Cardiac muscle cell (in vitro differentiated cells and primary cell): ENCODE measurements around the gene GHITM. TPM values are rescaled to one million over a fixed set of nuclear protein-coding genes. Genes with fewer than 3 reads are reported as not detected.
"Not testable (repeated sequence)": the region's sequence is repeated elsewhere in the genome, so short reads cannot be mapped to it uniquely, and the experiment has no call there.

Experiments
- DNase-seq, 2 donors: peaks; one replicate each; pipeline versions ENCODE4 v3.0.0 to v3.0.0-alpha.2; 2010 to 2017; ENCODE audit warnings: low read depth in 1 of 2, low spot score in 1 of 2
- H3K27ac ChIP-seq: fragments of 200-600 bp; sonication (generic); 2 replicates; pipeline ENCODE4 v1.5.1; 2016
- H3K27me3 ChIP-seq: fragments of 200-600 bp; sonication (generic); 2 replicates; pipeline ENCODE4 v1.6.0; 2016; ENCODE audit warnings: control low read depth
- H3K36me3 ChIP-seq: fragments of 200-600 bp; sonication (generic); 2 replicates; pipeline ENCODE4 v1.5.1; 2016; ENCODE audit warnings: control low read depth
- H3K4me1 ChIP-seq: fragments of 200-600 bp; sonication (generic); 2 replicates; pipeline ENCODE4 v1.8.1; 2017; ENCODE audit warnings: low read depth, mild to moderate bottlenecking, mixed run types
- H3K4me3 ChIP-seq: fragments of 200-600 bp; sonication (generic); 2 replicates; pipeline ENCODE4 v1.5.1; 2016; ENCODE audit warnings: mild to moderate bottlenecking
- H3K9me3 ChIP-seq: fragments of 200-600 bp; sonication (generic); 2 replicates; pipeline ENCODE4 v1.5.1; 2017; ENCODE audit warnings: low read depth, mild to moderate bottlenecking, control low read depth
- polyA plus RNA-seq: library from polyadenylated mRNA; unstranded; fragments of >200 nt; fragmentation: Nextera tagmentation; extraction: Ambion mirVana; gene quantifications from 2 replicates; pipeline ENCODE4 v1.2.1, GENCODE V29; 2016
- total RNA-seq: library from RNA; depleted of rRNA; stranded (reverse); fragments of >200 nt; gene quantifications from 2 replicates; pipeline ENCODE4 v1.2.3, GENCODE V29; 2016
- TF ChIP-seq, protein P1 (sequence below): IDR thresholded peaks from 2 replicates; pipeline ENCODE4 v1.5.1; 2012; ENCODE audit warnings: low read depth, mild to moderate bottlenecking, low read length

The GHITM gene
- total and polyA plus RNA-seq, 2 experiments from 2014 or later = 213 to 409 TPM

DNA sequence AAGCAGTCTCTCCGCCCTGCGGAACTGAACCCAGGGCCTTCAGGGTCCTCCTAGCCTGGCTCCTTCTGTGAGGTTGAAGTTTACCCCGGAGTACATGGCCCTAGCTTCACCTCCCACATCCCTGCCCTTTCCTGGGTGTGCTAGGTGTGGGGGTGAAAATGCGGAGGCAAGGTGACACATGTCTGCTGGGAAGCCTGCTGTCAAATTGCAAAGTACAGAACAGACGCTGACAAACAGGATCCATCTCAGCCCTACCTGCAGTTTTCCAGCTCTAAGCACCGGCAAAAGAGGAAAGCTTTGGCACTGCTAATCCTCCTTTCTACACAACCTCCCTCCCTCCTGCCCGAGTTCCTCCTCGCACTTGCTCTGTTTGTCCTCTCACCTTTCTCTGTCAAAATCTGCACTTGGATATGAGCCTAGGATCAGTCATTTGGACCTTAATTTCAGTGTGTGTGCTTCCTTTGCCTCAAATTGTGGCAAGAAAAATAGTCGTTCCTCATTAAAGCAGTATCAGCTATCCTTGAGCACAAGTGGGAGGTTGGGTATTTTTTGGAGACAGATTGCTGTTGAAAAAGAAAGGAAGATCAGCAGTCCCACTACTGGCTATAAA is 19.9 kb downstream of the GHITM start:
- no peak overlapping the region for H3K27ac ChIP-seq
- H3K27me3 ChIP-seq = no peaks in the 10 kb centered on the region
- H3K36me3 ChIP-seq = peaks cover 6% of the 10 kb centered on the region
- no peak for DNase-seq
- no peaks in the 10 kb centered on the region for H3K4me1 ChIP-seq
- H3K9me3 ChIP-seq = no peaks in the 10 kb centered on the region
- TF ChIP-seq, protein P1, sequence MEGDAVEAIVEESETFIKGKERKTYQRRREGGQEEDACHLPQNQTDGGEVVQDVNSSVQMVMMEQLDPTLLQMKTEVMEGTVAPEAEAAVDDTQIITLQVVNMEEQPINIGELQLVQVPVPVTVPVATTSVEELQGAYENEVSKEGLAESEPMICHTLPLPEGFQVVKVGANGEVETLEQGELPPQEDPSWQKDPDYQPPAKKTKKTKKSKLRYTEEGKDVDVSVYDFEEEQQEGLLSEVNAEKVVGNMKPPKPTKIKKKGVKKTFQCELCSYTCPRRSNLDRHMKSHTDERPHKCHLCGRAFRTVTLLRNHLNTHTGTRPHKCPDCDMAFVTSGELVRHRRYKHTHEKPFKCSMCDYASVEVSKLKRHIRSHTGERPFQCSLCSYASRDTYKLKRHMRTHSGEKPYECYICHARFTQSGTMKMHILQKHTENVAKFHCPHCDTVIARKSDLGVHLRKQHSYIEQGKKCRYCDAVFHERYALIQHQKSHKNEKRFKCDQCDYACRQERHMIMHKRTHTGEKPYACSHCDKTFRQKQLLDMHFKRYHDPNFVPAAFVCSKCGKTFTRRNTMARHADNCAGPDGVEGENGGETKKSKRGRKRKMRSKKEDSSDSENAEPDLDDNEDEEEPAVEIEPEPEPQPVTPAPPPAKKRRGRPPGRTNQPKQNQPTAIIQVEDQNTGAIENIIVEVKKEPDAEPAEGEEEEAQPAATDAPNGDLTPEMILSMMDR = no peak
- H3K4me3 ChIP-seq = no peak overlapping the region

DNA sequence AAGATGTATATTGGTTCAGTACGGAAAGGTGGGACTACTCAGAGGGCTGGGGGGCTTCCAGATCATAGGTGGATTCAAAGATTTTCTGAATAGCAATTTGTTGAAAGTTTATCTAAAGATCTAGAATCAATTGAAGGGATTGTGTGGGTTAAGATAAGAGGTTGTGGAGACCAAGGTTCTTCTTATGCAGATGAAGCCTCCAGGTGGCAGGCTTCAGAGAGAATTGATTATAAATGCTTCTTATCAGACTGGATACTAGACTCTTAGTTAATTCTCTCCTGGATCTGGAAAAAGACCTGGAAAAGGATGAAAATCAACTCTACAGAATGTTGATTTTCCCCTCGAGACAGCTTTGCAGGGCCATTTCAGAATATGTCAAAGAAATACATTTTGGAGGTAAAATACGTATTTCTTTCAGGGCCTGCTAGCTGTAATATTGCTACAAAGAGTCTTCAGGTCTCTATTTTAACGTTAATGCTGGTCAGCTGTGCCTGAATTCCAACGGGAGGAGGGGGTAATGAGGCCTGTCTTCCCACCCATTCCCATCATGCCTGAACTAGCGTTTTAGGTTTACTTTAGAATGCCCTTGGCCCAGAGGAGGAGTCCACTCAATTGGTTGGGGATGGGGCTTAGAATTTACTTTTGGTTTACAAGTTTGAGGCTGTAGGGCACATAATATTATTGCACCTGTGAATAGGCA is 21.5 kb downstream of the GHITM start:
- no peaks in the 10 kb centered on the region for H3K4me1 ChIP-seq
- TF ChIP-seq, protein P1 = no peak
- DNase-seq = no peak

GRCh38 chr10:84163996-84164395 is 24.7 kb downstream of the GHITM start:
- no peak overlapping the region for H3K4me3 ChIP-seq
- H3K27me3 ChIP-seq = no peaks in the 10 kb centered on the region
- H3K27ac ChIP-seq = no peak overlapping the region
- no peaks in the 10 kb centered on the region for H3K9me3 ChIP-seq
- H3K4me1 ChIP-seq = no peaks in the 10 kb centered on the region
- TF ChIP-seq, protein P1 = no peak
- no peak for DNase-seq
- no peaks in the 10 kb centered on the region for H3K36me3 ChIP-seq

More for the DNA sequence above, 21.5 kb downstream of the GHITM start:
- Histone ChIP-seq H3K4me3 (no peak overlapping the region), H3K27me3 (no peaks in the 10 kb centered on the region), H3K36me3 (no peaks in the 10 kb centered on the region), H3K9me3 (no peaks in the 10 kb centered on the region), H3K27ac (no peak overlapping the region)

DNA sequence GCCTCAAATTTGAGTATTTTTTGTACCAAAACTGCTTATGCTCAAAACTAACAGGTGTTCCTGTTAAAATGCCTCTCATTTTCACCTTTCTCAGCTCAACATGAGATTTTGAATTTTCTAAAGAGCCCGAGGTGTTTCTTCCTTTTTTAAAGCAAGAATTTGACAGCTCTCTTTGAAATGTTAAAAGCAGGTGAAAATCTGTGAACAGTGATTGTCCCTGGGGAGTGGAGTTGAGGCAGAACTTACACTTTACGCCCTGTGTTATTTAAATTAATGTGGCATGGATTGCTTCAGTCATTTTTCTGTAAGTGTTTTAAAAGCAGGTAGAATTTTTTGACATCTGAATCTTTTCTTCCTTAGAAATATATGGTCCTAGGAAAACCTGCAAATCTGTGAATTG is 25.1 kb downstream of the GHITM start:
- Histone ChIP-seq H3K4me1 (no peaks in the 10 kb centered on the region), H3K9me3 (no peaks in the 10 kb centered on the region), H3K36me3 (no peaks in the 10 kb centered on the region), H3K4me3 (no peak overlapping the region), H3K27ac (no peak overlapping the region), H3K27me3 (no peaks in the 10 kb centered on the region)
- no peak for DNase-seq
- TF ChIP-seq, protein P1 = no peak

- no peak for DNase-seq
- no peaks in the 10 kb centered on the region for H3K4me1 ChIP-seq
- H3K27me3 ChIP-seq = no peaks in the 10 kb centered on the region
- H3K4me3 ChIP-seq = no peak overlapping the region
- no peaks in the 10 kb centered on the region for H3K9me3 ChIP-seq
- H3K27ac ChIP-seq = no peak overlapping the region
- TF ChIP-seq, protein P1 = no peak
- no peaks in the 10 kb centered on the region for H3K36me3 ChIP-seq
Observed at GRCh38 chr10:84166620-84167288, 27.4 kb downstream of the GHITM start.

- not testable (repeated sequence) for H3K27me3 ChIP-seq, H3K4me1 ChIP-seq, H3K36me3 ChIP-seq, H3K4me3 ChIP-seq, H3K9me3 ChIP-seq, DNase-seq, H3K27ac ChIP-seq
Observed at GRCh38 chr10:84167289-84167653, 28.0 kb downstream of the GHITM start.

DNA sequence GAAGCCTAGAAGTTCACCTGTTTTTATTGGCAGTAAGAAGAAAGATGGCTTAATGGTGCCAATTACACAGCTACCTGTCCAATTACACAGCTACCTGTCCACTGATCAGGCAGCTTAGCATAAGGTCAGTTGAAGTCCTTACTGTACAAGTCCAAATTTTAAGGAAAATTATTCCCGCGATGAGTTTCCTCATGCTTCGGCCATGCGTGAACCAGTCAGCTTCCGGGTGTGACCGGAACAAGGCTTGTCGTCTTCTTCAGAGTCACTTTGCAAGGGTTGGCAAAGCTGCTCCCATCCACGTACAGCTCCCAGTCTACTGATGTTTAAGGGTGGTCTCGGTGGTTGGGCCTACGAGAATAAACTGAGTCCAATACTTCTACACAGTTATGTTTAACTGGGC is 29.1 kb downstream of the GHITM start:
- not testable (repeated sequence) for H3K9me3 ChIP-seq, H3K27me3 ChIP-seq, DNase-seq, H3K36me3 ChIP-seq, H3K4me3 ChIP-seq, H3K4me1 ChIP-seq, H3K27ac ChIP-seq

GRCh38 chr10:84171237-84171636 is 31.9 kb downstream of the GHITM start:
- not testable (repeated sequence) for H3K4me1 ChIP-seq, H3K36me3 ChIP-seq, DNase-seq, H3K27me3 ChIP-seq, H3K9me3 ChIP-seq, H3K27ac ChIP-seq, H3K4me3 ChIP-seq
